H1 (cell line): Measurements from ENCODE around the gene TBK1. TPM values are rescaled to one million over a fixed set of nuclear protein-coding genes. Genes with fewer than 3 reads are reported as not detected.

Experiments
- CTCF ChIA-PET: fragments of 300-600 bp; sonication (Branson Sonifier 250); formaldehyde crosslinking; loops from one replicate; lab custom pipeline; 2021; ENCODE audit not compliant: partially characterized antibody; lab: Charles Lee
- POLR2A ChIA-PET: fragments of 300-600 bp; sonication (Branson Sonifier 250); formaldehyde crosslinking; loops from one replicate; lab custom pipeline; 2021; ENCODE audit warnings: inconsistent platforms; ENCODE audit not compliant: partially characterized antibody; lab: Charles Lee
- DNase-seq, 2 experiments: peaks; one replicate each; pipeline versions ENCODE4 v3.0.0 to v3.0.0-alpha.2; 2010 to 2022; ENCODE audit warnings: low spot score in 2 of 2, low read depth in 1 of 2, mixed read lengths in 1 of 2
- FAIRE-seq: peaks from 2 replicates; lab custom pipeline; 2011; peaks lifted over from hg19 to GRCh38; lab: Jason Lieb, UNC
- H2AFZ ChIP-seq: 2 replicates; pipeline ENCODE4 v1.8.1; 2012; ENCODE audit warnings: low read length, inconsistent platforms
- H2AK5ac ChIP-seq: 2 replicates; pipeline ENCODE4 v1.6.1; 2013; ENCODE audit warnings: low read depth, low read length
- H2BK120ac ChIP-seq: replicated peaks from 2 replicates; pipeline ENCODE3; 2013; ENCODE audit warnings: low read depth, low read length, inconsistent platforms
- H2BK12ac ChIP-seq: 2 replicates; pipeline ENCODE4 v1.6.1; 2013; ENCODE audit warnings: low read depth, low read length
- H2BK15ac ChIP-seq: 2 replicates; pipeline ENCODE4 v1.6.1; 2013; ENCODE audit warnings: low read length
- H2BK20ac ChIP-seq: 2 replicates; pipeline ENCODE4 v1.6.1; 2013; ENCODE audit warnings: low read length
- H2BK5ac ChIP-seq: 2 replicates; pipeline ENCODE4 v1.6.1; 2013; ENCODE audit warnings: low read depth, low read length
- H3K14ac ChIP-seq: 2 replicates; pipeline ENCODE4 v1.6.1; 2013; ENCODE audit warnings: inconsistent platforms; ENCODE audit not compliant: insufficient read length
- H3K18ac ChIP-seq: 2 replicates; pipeline ENCODE4 v1.6.1; 2013; ENCODE audit warnings: low read length; ENCODE audit errors: extremely low read depth
- H3K23ac ChIP-seq: 2 replicates; pipeline ENCODE4 v1.6.1; 2013; ENCODE audit warnings: inconsistent platforms; ENCODE audit not compliant: insufficient read length
- H3K23me2 ChIP-seq: 2 replicates; pipeline ENCODE4 v1.6.1; 2013; ENCODE audit warnings: low read depth, low read length
- H3K27ac ChIP-seq: 2 replicates; pipeline ENCODE4 v1.6.1; 2011; ENCODE audit warnings: low read depth, low read length, inconsistent platforms
- H3K27me3 ChIP-seq, 4 experiments: replicated peaks in 1 of 4; 1 replicate in 1 of 4; 2 replicates in 3 of 4; pipeline versions ENCODE4 v1.6.1 to v1.8.1; 2011 to 2013; ENCODE audit warnings: low read length in 3 of 4, mild to moderate bottlenecking in 3 of 4, inconsistent platforms in 2 of 4, mixed read lengths in 2 of 4, moderate library complexity in 1 of 4; ENCODE audit not compliant: control insufficient read depth in 3 of 4, insufficient read depth in 3 of 4; ENCODE audit errors: extremely low read depth in 1 of 4
- H3K36me3 ChIP-seq, 4 experiments: 2 replicates each; pipeline versions ENCODE4 v1.6.1 to v1.8.1; 2011 to 2013; ENCODE audit warnings: mild to moderate bottlenecking in 4 of 4, low read length in 3 of 4, moderate library complexity in 2 of 4, control low read depth in 1 of 4, inconsistent platforms in 1 of 4; ENCODE audit not compliant: insufficient read depth in 4 of 4, control insufficient read depth in 2 of 4
- H3K4ac ChIP-seq: replicated peaks from 2 replicates; pipeline ENCODE3; 2013; ENCODE audit warnings: low read length, low read depth, mixed read lengths, inconsistent platforms; ENCODE audit not compliant: insufficient read length
- H3K4me1 ChIP-seq, 4 experiments: replicated peaks in 1 of 4; 1 replicate in 1 of 4; 2 replicates in 3 of 4; pipeline versions ENCODE4 v1.6.1 to v1.8.1; 2011 to 2013; ENCODE audit warnings: low read length in 3 of 4, inconsistent platforms in 2 of 4, mixed read lengths in 1 of 4; ENCODE audit not compliant: insufficient read depth in 4 of 4, control insufficient read depth in 3 of 4
- H3K4me2 ChIP-seq, 2 experiments: 2 replicates each; pipeline versions ENCODE4 v1.6.1 to v1.8.1; 2011 to 2013; ENCODE audit warnings: low read depth in 2 of 2, low read length in 2 of 2, control low read depth in 1 of 2, inconsistent platforms in 1 of 2, mild to moderate bottlenecking in 1 of 2; ENCODE audit not compliant: insufficient read depth in 1 of 2
- H3K4me3 ChIP-seq, 4 experiments: fragments of 200-600, 300-600 bp in 1 of 4; sonication (generic), shearing (Covaris generic), sonication (Bioruptor Twin) in 1 of 4; 2 replicates each; pipeline versions ENCODE4 v1.5.1 to v1.8.1; 2011 to 2016; ENCODE audit warnings: low read length in 4 of 4, low read depth in 3 of 4, control low read depth in 2 of 4, inconsistent platforms in 2 of 4, mild to moderate bottlenecking in 2 of 4, mixed read lengths in 1 of 4, moderate library complexity in 1 of 4; ENCODE audit not compliant: insufficient read depth in 2 of 4; ENCODE audit errors: extremely low read depth in 1 of 4
- H3K56ac ChIP-seq: replicated peaks from 2 replicates; pipeline ENCODE3; 2013; ENCODE audit warnings: low read depth, mild to moderate bottlenecking, mixed read lengths, low read length, inconsistent platforms; ENCODE audit not compliant: insufficient read length
- H3K79me1 ChIP-seq: 2 replicates; pipeline ENCODE4 v1.6.1; 2013; ENCODE audit warnings: low read depth, low read length, control low read depth
- H3K79me2 ChIP-seq, 2 experiments: 2 replicates each; pipeline versions ENCODE4 v1.6.1 to v1.8.1; 2012 to 2013; ENCODE audit warnings: low read length in 2 of 2, mild to moderate bottlenecking in 2 of 2, inconsistent platforms in 1 of 2; ENCODE audit not compliant: insufficient read depth in 2 of 2, control insufficient read depth in 1 of 2
- H3K9ac ChIP-seq, 4 experiments: replicated peaks in 1 of 4; 1 replicate in 1 of 4; 2 replicates in 3 of 4; pipeline versions ENCODE4 v1.6.1 to v1.8.1; 2011 to 2013; ENCODE audit warnings: low read depth in 3 of 4, low read length in 3 of 4, control low read depth in 2 of 4, mild to moderate bottlenecking in 2 of 4, moderate library complexity in 2 of 4, inconsistent platforms in 1 of 4; ENCODE audit errors: extremely low read depth in 1 of 4
- H3K9me3 ChIP-seq, 2 experiments: 2 replicates each; pipeline versions ENCODE4 v1.6.1 to v1.8.1; 2012 to 2013; ENCODE audit warnings: mild to moderate bottlenecking in 2 of 2, moderate library complexity in 2 of 2, control low read depth in 1 of 2, inconsistent platforms in 1 of 2, low read depth in 1 of 2, low read length in 1 of 2, mixed read lengths in 1 of 2; ENCODE audit not compliant: insufficient read depth in 2 of 2
- H4K20me1 ChIP-seq, 2 experiments: replicated peaks in 1 of 2; 2 replicates each; pipeline versions ENCODE3 to v1.8.1; 2011 to 2013; ENCODE audit warnings: inconsistent platforms in 2 of 2, low read length in 2 of 2, mild to moderate bottlenecking in 1 of 2; ENCODE audit not compliant: insufficient read depth in 2 of 2, control insufficient read depth in 1 of 2
- H4K5ac ChIP-seq: 2 replicates; pipeline ENCODE4 v1.6.1; 2013; ENCODE audit warnings: low read length, low read depth, mixed read lengths, inconsistent platforms; ENCODE audit not compliant: insufficient read length
- H4K8ac ChIP-seq: 2 replicates; pipeline ENCODE4 v1.8.0; 2013; ENCODE audit warnings: mild to moderate bottlenecking, moderate library complexity, low read length, inconsistent platforms; ENCODE audit not compliant: insufficient read depth; ENCODE audit errors: extremely low read depth
- H4K91ac ChIP-seq: replicated peaks from 2 replicates; pipeline ENCODE3; 2013; ENCODE audit warnings: low read length, mixed read lengths, inconsistent platforms; ENCODE audit not compliant: insufficient read length
- EZH2 ChIP-seq: fragments of 200-600 bp; sonication (generic); IDR thresholded peaks from 2 replicates; pipeline ENCODE4 v1.7.1; 2012; ENCODE audit warnings: low read depth, mild to moderate bottlenecking, moderate library complexity, low read length, inconsistent platforms; ENCODE audit not compliant: severe bottlenecking
- GABPA ChIP-seq: IDR thresholded peaks from 2 replicates; pipeline ENCODE4 v1.6.1; 2011; ENCODE audit warnings: mild to moderate bottlenecking, low read length, moderate library complexity, borderline replicate concordance; ENCODE audit not compliant: insufficient read depth
- KDM5A ChIP-seq: fragments of 200-600 bp; IDR thresholded peaks from 2 replicates; pipeline ENCODE4 v1.7.1; 2012; ENCODE audit warnings: mild to moderate bottlenecking, low read length, inconsistent platforms, mixed read lengths
- SP1 ChIP-seq: IDR thresholded peaks from 2 replicates; pipeline ENCODE4 v1.6.1; 2011; ENCODE audit warnings: low read depth, low read length
- SP2 ChIP-seq: IDR thresholded peaks from 2 replicates; pipeline ENCODE4 v1.6.1; 2012; ENCODE audit warnings: mild to moderate bottlenecking, low read length, inconsistent platforms
- WGBS, 2 experiments: shearing (Covaris generic) in 1 of 2; methylation state at CpG; one replicate each; pipeline versions ENCODE4 v1.1.6 to v1.1.7; 2013 to 2015; ENCODE audit warnings: low lambda C conversion rate in 2 of 2, mixed read lengths in 2 of 2, inconsistent platforms in 1 of 2, low coverage in 1 of 2, missing lambda C conversion rate in 1 of 2; ENCODE audit not compliant: insufficient replicate concordance in 2 of 2, insufficient coverage in 1 of 2, insufficient read length in 1 of 2; ENCODE audit errors: extremely low coverage in 1 of 2, missing lambda C conversion rate in 1 of 2; 5-methylcytosine and 5-hydroxymethylcytosine counted together
- polyA plus RNA-seq, 7 experiments: library from polyadenylated mRNA; depleted of rRNA in 3 of 7; stranded (reverse) in 5 of 7; unstranded in 2 of 7; fragments of >200 nt in 5 of 7; fragments of 200-250 nt in 2 of 7; gene quantifications; 1 replicate in 5 of 7; 2 replicates in 1 of 7; 4 replicates in 1 of 7; pipeline versions ENCODE4 v1.2.1 to v1.2.3, GENCODE V29; 2011 to 2013; ENCODE audit warnings: missing spikeins in 2 of 7, mixed read lengths in 2 of 7
- total RNA-seq: library from RNA; stranded (reverse); fragmentation: NEBNext Ultra II Directional; extraction: Animal tissue kit (Norgen Biotek cat#: 25700); gene quantifications from 2 replicates; pipeline ENCODE4 v1.2.1, GENCODE V29; 2021

The TBK1 gene
- total and polyA plus RNA-seq, 2 of the 8 experiments (the other 6 are each of a cell fraction or from before 2014, with no cell fraction given) = 5.3 to 20.4 TPM

DNA sequence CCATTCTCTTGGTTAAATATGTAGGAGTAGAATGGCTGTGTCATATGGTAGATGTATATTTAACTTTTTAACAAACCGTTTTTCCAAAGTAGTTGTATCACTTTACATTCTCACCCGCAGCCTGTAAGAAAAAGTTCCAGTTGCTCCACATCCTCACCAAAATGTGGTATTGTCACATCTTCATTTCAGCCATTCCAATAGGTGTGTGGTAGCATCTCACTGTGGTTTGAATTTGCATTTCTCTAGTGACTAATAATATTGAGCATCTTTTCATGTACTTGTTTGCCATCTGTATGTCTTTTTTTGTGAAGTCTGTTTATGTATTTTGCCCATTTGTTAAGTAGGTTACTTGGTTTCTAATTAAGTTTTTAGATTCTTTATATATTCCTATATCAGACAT lies 78.6 kb downstream of the TBK1 start:
- H3K18ac ChIP-seq = no peak overlapping the region
- no peak overlapping the region for H3K4me2 ChIP-seq
- no peaks in the 10 kb centered on the region for H3K23me2 ChIP-seq
- ChIA-PET POLR2A (interaction anchor here (1.5 kb wide), 1 partner anchor 13 kb away, joined by 3 read pairs; no protein-coding TSS in a partner anchor), CTCF (interaction anchor here (0.6 to 1.8 kb wide), 5 partner anchors 12 to 166 kb away, joined by 3 to 5 read pairs (median 3); no protein-coding TSS in a partner anchor)
- H3K9me3 ChIP-seq = no peaks in the 10 kb centered on the region
- DNase-seq = no peak
- no peaks in the 10 kb centered on the region for H4K20me1 ChIP-seq
- H3K56ac ChIP-seq = no peak overlapping the region
- no peak overlapping the region for H3K4me3 ChIP-seq
- FAIRE-seq = no peak
- no peak overlapping the region for H4K8ac ChIP-seq
- no peak overlapping the region for H2AK5ac ChIP-seq
- H3K14ac ChIP-seq = no peak overlapping the region
- H2BK12ac ChIP-seq = no peak overlapping the region
- H3K9ac ChIP-seq = no peak overlapping the region
- no peak overlapping the region for H4K5ac ChIP-seq
- TF ChIP-seq KDM5A = no peak
- TF ChIP-seq GABPA = no peak
- no peak for TF ChIP-seq EZH2
- no peak for TF ChIP-seq SP1
- no peak for TF ChIP-seq SP2
- H2BK20ac ChIP-seq = no peak overlapping the region
- H2AFZ ChIP-seq = no peak overlapping the region
- H3K4me1 ChIP-seq = peaks cover 0 to 4% (median 2%) of the 10 kb centered on the region in 4 experiments; a peak in 4 of 7 replicates
- H3K27me3 ChIP-seq = no peaks in the 10 kb centered on the region; a peak in 1 of 7 replicates
- no peak overlapping the region for H2BK5ac ChIP-seq
- no peak overlapping the region for H2BK15ac ChIP-seq
- no peak overlapping the region for H4K91ac ChIP-seq
- H3K79me2 ChIP-seq = no peaks in the 10 kb centered on the region
- no peaks in the 10 kb centered on the region for H3K36me3 ChIP-seq
- no peak overlapping the region for H2BK120ac ChIP-seq
- no peaks in the 10 kb centered on the region for H3K79me1 ChIP-seq
- no peak overlapping the region for H3K27ac ChIP-seq
- no peak overlapping the region for H3K23ac ChIP-seq
- WGBS, 2 experiments = 88% methylated on average over 2 of the region's 2 CpGs; no CpG with 5 or more reads in 1 of the 2 experiments
- no peak overlapping the region for H3K4ac ChIP-seq
